Aorta (tissue), 5 donors: ENCODE data around the gene PSME2. TPM values are rescaled to one million over a fixed set of nuclear protein-coding genes. Genes with fewer than 3 reads are reported as not detected.

Experiments
- ATAC-seq: fragments of 200-7000 bp; cut with Tn5 transposase; one replicate; pipeline ENCODE4 v1.9.1; 2022; ENCODE audit warnings: moderate library complexity; ENCODE audit not compliant: low FRiP score
- DNase-seq, 2 donors: peaks; one replicate each; pipeline ENCODE4 v3.0.0-alpha.2; 2020
- H3K27ac ChIP-seq, 2 donors: one replicate each; pipeline ENCODE4 v1.5.1; 2013; ENCODE audit warnings: low read length in 2 of 2, mild to moderate bottlenecking in 2 of 2, moderate library complexity in 2 of 2, control low read depth in 1 of 2, inconsistent platforms in 1 of 2, low read depth in 1 of 2
- H3K27me3 ChIP-seq, 2 donors: one replicate each; pipeline ENCODE4 v1.6.1; 2013; ENCODE audit warnings: control low read depth in 1 of 2, low read length in 1 of 2, mild to moderate bottlenecking in 1 of 2, moderate library complexity in 1 of 2; ENCODE audit not compliant: insufficient read depth in 2 of 2, control insufficient read depth in 1 of 2
- H3K36me3 ChIP-seq, 2 donors: one replicate each; pipeline ENCODE4 v1.6.1; 2013; ENCODE audit warnings: control low read depth in 1 of 2, low read length in 1 of 2, mild to moderate bottlenecking in 1 of 2; ENCODE audit not compliant: insufficient read depth in 2 of 2, control insufficient read depth in 1 of 2
- H3K4me1 ChIP-seq, 2 donors: one replicate each; pipeline ENCODE4 v1.6.1; 2013; ENCODE audit warnings: low read length in 2 of 2, control low read depth in 1 of 2, mild to moderate bottlenecking in 1 of 2, moderate library complexity in 1 of 2; ENCODE audit not compliant: insufficient read depth in 2 of 2, control insufficient read depth in 1 of 2
- H3K4me3 ChIP-seq, 2 donors: one replicate each; pipeline ENCODE4 v1.5.1; 2013; ENCODE audit warnings: low read length in 2 of 2, control low read depth in 1 of 2, mild to moderate bottlenecking in 1 of 2
- H3K9me3 ChIP-seq: one replicate; pipeline ENCODE4 v1.6.1; 2013; ENCODE audit warnings: mild to moderate bottlenecking, low read length; ENCODE audit not compliant: control insufficient read depth
- WGBS, 2 donors: extraction: QIAGEN DNeasy Blood & Tissue Kit; methylation state at CpG; one replicate each; pipeline ENCODE4 v1.1.7; 2013; 5-methylcytosine and 5-hydroxymethylcytosine counted together
- intact Hi-C, 2 donors: fragments of 100-400 bp; cut with DNase I; formaldehyde crosslinking; loops; one replicate each; pipeline versions ENCODE4 v1.14.2 to v1.15.0; 2022
- polyA plus RNA-seq, 2 donors: library from polyadenylated mRNA; stranded (reverse); fragments of 200-250 nt; gene quantifications; one replicate each; pipeline ENCODE4 v1.2.3, GENCODE V29; 2013
- total RNA-seq, 2 donors: library from RNA; stranded (reverse); fragmentation: NEBNext Ultra II Directional; extraction: Animal tissue kit (Norgen Biotek cat#: 25700); gene quantifications; one replicate each; pipeline ENCODE4 v1.2.1, GENCODE V29; 2021
- donor health status: healthy with polysubstance abuse.
- donor health status: Bipolar disorder and iron deficiency.
- donor health status: DM: no; HTN: no; CAD: no.
- donor health status: DM: no; HTN: no; CAD: no.
- donor health status: DM: yes; HTN: yes; CAD: no.

Gene PSME2
- total and polyA plus RNA-seq, 4 donors = 86.1 to 261 (median 118) TPM

- no peaks in the 10 kb centered on the region for H3K9me3 ChIP-seq
- no peaks in the 10 kb centered on the region for H3K4me1 ChIP-seq
- 86 to 90% methylated on average over 9 of the region's 9 CpGs for WGBS, 2 donors
- H3K27me3 ChIP-seq = no peaks in the 10 kb centered on the region
- ATAC-seq (no peak), DNase-seq (no peak)
- intact Hi-C loops = no loop called here
- no peak overlapping the region for H3K27ac ChIP-seq
- peaks cover 5 to 8% of the 10 kb centered on the region in 2 donors for H3K36me3 ChIP-seq
- H3K4me3 ChIP-seq = no peak overlapping the region
Observed at GRCh38 chr14:24150567-24150966, 4.2 kb upstream of the PSME2 start.

GRCh38 chr14:24150061-24150460 is 3.7 kb upstream of the PSME2 start:
- Histone ChIP-seq H3K27me3 (no peaks in the 10 kb centered on the region), H3K9me3 (no peaks in the 10 kb centered on the region), H3K4me1 (no peaks in the 10 kb centered on the region), H3K27ac (no peak overlapping the region), H3K4me3 (no peak overlapping the region), H3K36me3 (peaks cover 2 to 3% of the 10 kb centered on the region in 2 donors)
- no peak for ATAC-seq
- 86 to 88% methylated on average over 9 of the region's 9 CpGs for WGBS, 2 donors
- intact Hi-C loops = no loop called here
- peak in 1 of 2 donors; percentile 47 for DNase-seq

- Histone ChIP-seq H3K36me3 (peaks cover 0 to 3% of the 10 kb centered on the region in 2 donors), H3K9me3 (no peaks in the 10 kb centered on the region), H3K27me3 (no peaks in the 10 kb centered on the region), H3K4me1 (no peaks in the 10 kb centered on the region), H3K4me3 (no peak overlapping the region), H3K27ac (no peak overlapping the region)
- intact Hi-C loops = loop anchor here in 1 of 2 donors (5.0 kb wide), 1 partner anchor 37 kb away; the partner anchor contains the start of genes DCAF11 and NRL
- DNase-seq (peak in 1 of 2 donors; percentile 40), ATAC-seq (no peak)
- 91 to 95% methylated on average over 3 of the region's 3 CpGs for WGBS, 2 donors
Observed at GRCh38 chr14:24149302-24149969, 3.0 kb upstream of the PSME2 start.

GRCh38 chr14:24147761-24148428 is 1.5 kb upstream of the PSME2 start:
- no peaks in the 10 kb centered on the region for H3K27me3 ChIP-seq
- WGBS, 2 donors = 6 to 7% methylated on average over 29 of the region's 29 CpGs
- ATAC-seq (no peak), DNase-seq (no peak)
- H3K4me3 ChIP-seq = peak overlapping the region; percentile 46 to 52
- peak overlapping the region in 1 of 2 donors; percentile 43 for H3K27ac ChIP-seq
- no peaks in the 10 kb centered on the region for H3K4me1 ChIP-seq
- intact Hi-C loops = loop anchor here (2.0 to 5.0 kb wide), 2 partner anchors 36 to 219 kb away; partner anchors contain the start of genes DCAF11 (in 1 of the 2) and NRL (in 1 of the 2)
- H3K36me3 ChIP-seq = peaks cover 0 to 3% of the 10 kb centered on the region in 2 donors
- H3K9me3 ChIP-seq = no peaks in the 10 kb centered on the region

- Histone ChIP-seq H3K27me3 (no peaks in the 10 kb centered on the region), H3K9me3 (no peaks in the 10 kb centered on the region), H3K4me1 (no peaks in the 10 kb centered on the region), H3K36me3 (peaks cover 0 to 3% of the 10 kb centered on the region in 2 donors), H3K4me3 (peak within 1 kb of the TSS; percentile 46 to 52), H3K27ac (peak within 1 kb of the TSS in 1 of 2 donors; percentile 61)
- peak; percentile 99 for DNase-seq
- intact Hi-C loops = loop anchor here (2.0 to 5.0 kb wide), 2 partner anchors 35 to 220 kb away; partner anchors contain the start of genes DCAF11 (in 1 of the 2) and NRL (in 1 of the 2)
- WGBS, 2 donors = 1% methylated on average over 50 to 57 of the region's 57 CpGs
- ATAC-seq = peak; percentile 97
Observed at GRCh38 chr14:24146978-24147760, 759 bp upstream of the PSME2 start, which contains the start of gene RNF31. Gene RNF31 (plus strand): TSS chr14:24147498. CDS start chr14:24147699, 201 bp downstream.

GRCh38 chr14:24145690-24146452 is 539 bp downstream of the PSME2 start:
- ATAC-seq = no peak
- 16 to 24% methylated on average over 9 of the region's 9 CpGs for WGBS, 2 donors

GRCh38 chr14:24145219-24145618 is 1.2 kb downstream of the PSME2 start:
- H3K27ac ChIP-seq = no peak overlapping the region
- ATAC-seq (no peak), DNase-seq (no peak)
- H3K9me3 ChIP-seq = no peaks in the 10 kb centered on the region
- 95 to 96% methylated on average over 2 of the region's 2 CpGs for WGBS, 2 donors
- H3K4me3 ChIP-seq = no peak overlapping the region
- no peaks in the 10 kb centered on the region for H3K27me3 ChIP-seq
- no peaks in the 10 kb centered on the region for H3K4me1 ChIP-seq
- intact Hi-C loops = loop anchor here in 1 of 2 donors (5.0 kb wide), 1 partner anchor 33 kb away; the partner anchor contains the start of genes DCAF11 and NRL
- H3K36me3 ChIP-seq = no peaks in the 10 kb centered on the region

More at GRCh38 chr14:24145690-24146452, 539 bp downstream of the PSME2 start:
- Histone ChIP-seq H3K36me3 (no peaks in the 10 kb centered on the region), H3K27me3 (no peaks in the 10 kb centered on the region), H3K27ac (peak overlapping the region in 1 of 2 donors; percentile 21), H3K4me3 (peak overlapping the region; percentile 23 to 50), H3K4me1 (no peaks in the 10 kb centered on the region), H3K9me3 (no peaks in the 10 kb centered on the region)
- intact Hi-C loops = loop anchor here (2.0 to 5.0 kb wide), 2 partner anchors 34 to 221 kb away; partner anchors contain the start of genes DCAF11 (in 1 of the 2) and NRL (in 1 of the 2)
- DNase-seq = no peak
